GM12874 (cell line): Measurements from ENCODE around the gene TMEM92.

Experiments used
- CTCF ChIP-seq: IDR thresholded peaks from 2 replicates; pipeline ENCODE4 v1.5.1; 2011; ENCODE audit warnings: low read depth, mild to moderate bottlenecking, control low read depth, low read length, moderate library complexity; ENCODE audit not compliant: insufficient read depth

TMEM92 gene

GRCh38 chr17:50264263-50265113 lies 9.8 kb upstream of the TMEM92 start:
- TF ChIP-seq CTCF, result no peak

- no peak for TF ChIP-seq CTCF
Observed at GRCh38 chr17:50265212-50265611, 9.1 kb upstream of the TMEM92 start.

- TF ChIP-seq CTCF, result no peak
Observed at GRCh38 chr17:50265690-50266315, 8.5 kb upstream of the TMEM92 start.

- TF ChIP-seq CTCF, result no peak
Observed at GRCh38 chr17:50266384-50267073, 7.7 kb upstream of the TMEM92 start.

GRCh38 chr17:50267074-50267841 lies 7.0 kb upstream of the TMEM92 start:
- no peak for TF ChIP-seq CTCF

- TF ChIP-seq CTCF, result no peak
Observed at GRCh38 chr17:50268026-50268425, 6.2 kb upstream of the TMEM92 start.
